ENCODE measurements around the gene APELA. TPM values are rescaled to one million over a fixed set of nuclear protein-coding genes. Genes with fewer than 3 reads are reported as not detected.

APELA gene
- total and polyA plus RNA-seq, 2 donors (not counting 1 experiment from before 2014, with no cell fraction given): not detected

GRCh38 chr4:164890691-164891090 is 13.7 kb downstream of the APELA start:
- Histone ChIP-seq H3K4me1 (ENCODE audit: control insufficient read depth, extremely low read depth, insufficient read depth, low read length) (no peaks in the 10 kb centered on the region), H3K9me3 (ENCODE audit: control insufficient read depth, insufficient read depth, low read depth, low read length) (no peaks in the 10 kb centered on the region), H3K27ac (ENCODE audit: insufficient read depth, low read length) (no peak overlapping the region), H4K20me1 (ENCODE audit: control insufficient read depth, extremely low read depth, insufficient read depth, low read length) (no peaks in the 10 kb centered on the region), H3K9ac (ENCODE audit: insufficient read depth, low read length) (no peak overlapping the region), H3K79me2 (ENCODE audit: control insufficient read depth, insufficient read depth, low read length) (no peaks in the 10 kb centered on the region), H3K36me3 (ENCODE audit: control insufficient read depth, insufficient read depth, low read length) (no peaks in the 10 kb centered on the region), H3K4me3 (replicated peaks in 1 of 4; ENCODE audit: control extremely low read depth in 1 of 4, insufficient read depth in 1 of 4, low read depth in 3 of 4, low read length in 4 of 4) (no peak overlapping the region), H3K4me2 (ENCODE audit: extremely low read depth, insufficient read depth, low read length) (no peak overlapping the region), H3K27me3 (ENCODE audit: control insufficient read depth, insufficient read depth, low read length) (no peaks in the 10 kb centered on the region), H2AFZ (ENCODE audit: low read length) (no peak overlapping the region)
- TF ChIP-seq EZH2 (IDR thresholded peaks at IDR 0.05; ENCODE audit: low read length, missing control alignments): no peak
- TF ChIP-seq, protein P1, sequence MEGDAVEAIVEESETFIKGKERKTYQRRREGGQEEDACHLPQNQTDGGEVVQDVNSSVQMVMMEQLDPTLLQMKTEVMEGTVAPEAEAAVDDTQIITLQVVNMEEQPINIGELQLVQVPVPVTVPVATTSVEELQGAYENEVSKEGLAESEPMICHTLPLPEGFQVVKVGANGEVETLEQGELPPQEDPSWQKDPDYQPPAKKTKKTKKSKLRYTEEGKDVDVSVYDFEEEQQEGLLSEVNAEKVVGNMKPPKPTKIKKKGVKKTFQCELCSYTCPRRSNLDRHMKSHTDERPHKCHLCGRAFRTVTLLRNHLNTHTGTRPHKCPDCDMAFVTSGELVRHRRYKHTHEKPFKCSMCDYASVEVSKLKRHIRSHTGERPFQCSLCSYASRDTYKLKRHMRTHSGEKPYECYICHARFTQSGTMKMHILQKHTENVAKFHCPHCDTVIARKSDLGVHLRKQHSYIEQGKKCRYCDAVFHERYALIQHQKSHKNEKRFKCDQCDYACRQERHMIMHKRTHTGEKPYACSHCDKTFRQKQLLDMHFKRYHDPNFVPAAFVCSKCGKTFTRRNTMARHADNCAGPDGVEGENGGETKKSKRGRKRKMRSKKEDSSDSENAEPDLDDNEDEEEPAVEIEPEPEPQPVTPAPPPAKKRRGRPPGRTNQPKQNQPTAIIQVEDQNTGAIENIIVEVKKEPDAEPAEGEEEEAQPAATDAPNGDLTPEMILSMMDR (conservative IDR thresholded peaks at IDR 0.05 in 1 of 2, IDR thresholded peaks at IDR 0.05 in 1 of 2; ENCODE audit: low read depth in 1 of 2, low read length in 2 of 2): no peak
- no peak for DNase-seq (ENCODE audit: low read depth in 2 of 2)

- no peak overlapping the region for H3K4me3 ChIP-seq (replicated peaks in 1 of 4; ENCODE audit: control extremely low read depth in 1 of 4, insufficient read depth in 1 of 4, low read depth in 3 of 4, low read length in 4 of 4)
Measured at GRCh38 chr4:164892018-164892417, 15.0 kb downstream of the APELA start.

GRCh38 chr4:164894702-164895101 is 17.7 kb downstream of the APELA start:
- Histone ChIP-seq H3K27me3 (ENCODE audit: control insufficient read depth, insufficient read depth, low read length) (no peaks in the 10 kb centered on the region), H3K79me2 (ENCODE audit: control insufficient read depth, insufficient read depth, low read length) (no peaks in the 10 kb centered on the region), H3K9me3 (ENCODE audit: control insufficient read depth, insufficient read depth, low read depth, low read length) (no peaks in the 10 kb centered on the region), H3K4me3 (replicated peaks in 1 of 4; ENCODE audit: control extremely low read depth in 1 of 4, insufficient read depth in 1 of 4, low read depth in 3 of 4, low read length in 4 of 4) (no peak overlapping the region), H3K9ac (ENCODE audit: insufficient read depth, low read length) (no peak overlapping the region), H2AFZ (ENCODE audit: low read length) (no peak overlapping the region), H4K20me1 (ENCODE audit: control insufficient read depth, extremely low read depth, insufficient read depth, low read length) (no peaks in the 10 kb centered on the region), H3K4me2 (ENCODE audit: extremely low read depth, insufficient read depth, low read length) (no peak overlapping the region), H3K36me3 (ENCODE audit: control insufficient read depth, insufficient read depth, low read length) (no peaks in the 10 kb centered on the region), H3K27ac (ENCODE audit: insufficient read depth, low read length) (no peak overlapping the region), H3K4me1 (ENCODE audit: control insufficient read depth, extremely low read depth, insufficient read depth, low read length) (no peaks in the 10 kb centered on the region)
- TF ChIP-seq EZH2 (IDR thresholded peaks at IDR 0.05; ENCODE audit: low read length, missing control alignments): no peak
- TF ChIP-seq, protein P1 (conservative IDR thresholded peaks at IDR 0.05 in 1 of 2, IDR thresholded peaks at IDR 0.05 in 1 of 2; ENCODE audit: low read depth in 1 of 2, low read length in 2 of 2): no peak
- no peak for DNase-seq (ENCODE audit: low read depth in 2 of 2)

More at GRCh38 chr4:164892018-164892417, 15.0 kb downstream of the APELA start:
- Histone ChIP-seq H3K9ac (ENCODE audit: insufficient read depth, low read length) (no peak overlapping the region), H4K20me1 (ENCODE audit: control insufficient read depth, extremely low read depth, insufficient read depth, low read length) (no peaks in the 10 kb centered on the region), H3K27ac (ENCODE audit: insufficient read depth, low read length) (no peak overlapping the region), H2AFZ (ENCODE audit: low read length) (no peak overlapping the region), H3K9me3 (ENCODE audit: control insufficient read depth, insufficient read depth, low read depth, low read length) (no peaks in the 10 kb centered on the region), H3K36me3 (ENCODE audit: control insufficient read depth, insufficient read depth, low read length) (no peaks in the 10 kb centered on the region), H3K4me1 (ENCODE audit: control insufficient read depth, extremely low read depth, insufficient read depth, low read length) (no peaks in the 10 kb centered on the region), H3K27me3 (ENCODE audit: control insufficient read depth, insufficient read depth, low read length) (no peaks in the 10 kb centered on the region), H3K4me2 (ENCODE audit: extremely low read depth, insufficient read depth, low read length) (no peak overlapping the region), H3K79me2 (ENCODE audit: control insufficient read depth, insufficient read depth, low read length) (no peaks in the 10 kb centered on the region)
- no peak for DNase-seq (ENCODE audit: low read depth in 2 of 2)
- TF ChIP-seq, protein P1 (conservative IDR thresholded peaks at IDR 0.05 in 1 of 2, IDR thresholded peaks at IDR 0.05 in 1 of 2; ENCODE audit: low read depth in 1 of 2, low read length in 2 of 2): no peak
- TF ChIP-seq EZH2 (IDR thresholded peaks at IDR 0.05; ENCODE audit: low read length, missing control alignments): no peak

All from fibroblast of lung (primary cell).